ENCODE data around the gene HERC2. TPM values are rescaled to one million over a fixed set of nuclear protein-coding genes. Genes with fewer than 3 reads are reported as not detected.

The HERC2 gene
- 85.9 TPM for total RNA-seq

DNA sequence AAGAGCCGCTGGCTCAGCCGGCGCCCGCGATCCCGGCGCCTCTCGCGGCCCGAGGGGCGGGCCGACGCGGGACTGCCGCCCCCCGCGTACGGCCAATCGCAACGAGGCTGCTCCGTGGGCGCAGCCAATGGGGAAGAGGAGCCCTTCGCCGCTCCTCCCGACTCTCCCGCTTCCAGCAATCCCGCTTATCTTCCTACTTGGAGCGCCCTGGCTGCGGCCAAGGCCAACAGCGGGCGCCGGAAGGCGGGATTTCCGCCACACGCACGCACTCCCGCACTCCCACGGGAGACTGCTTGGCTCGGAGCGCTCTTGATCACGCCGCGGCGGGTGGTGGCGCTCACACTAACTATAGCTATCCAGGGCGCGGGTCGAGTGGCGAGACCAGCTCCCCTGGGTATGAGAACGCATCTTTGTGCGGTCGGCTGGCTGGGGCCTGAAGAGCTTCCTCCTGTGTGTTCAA is at the start of gene HERC2:
HERC2 (minus strand) TSS at position 51 of the 460 bp plus-strand sequence. CDS start 746 bp downstream, outside the sequence.

DNA sequence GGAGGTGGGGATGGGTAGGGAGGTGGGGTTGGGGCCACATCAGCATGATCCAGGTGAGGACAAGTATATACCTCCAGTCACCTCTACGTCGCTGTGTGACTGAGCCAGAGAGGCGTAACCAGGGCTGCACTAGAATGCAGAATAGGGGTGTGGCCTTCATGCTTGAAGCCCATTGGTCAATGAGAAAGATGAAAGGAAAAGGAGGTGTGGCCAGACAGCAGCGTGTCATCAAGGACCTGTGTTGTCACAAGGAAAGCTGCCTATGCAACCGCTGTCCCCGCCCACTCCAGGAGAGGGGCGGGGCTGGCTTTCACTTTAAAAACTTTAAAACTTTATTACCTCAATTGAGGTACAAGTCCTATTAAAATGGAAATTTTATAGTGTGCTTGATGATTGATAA is 36.0 kb upstream of the HERC2 start, which contains the start of gene GOLGA6L24:
GOLGA6L24 (minus strand) TSS at position 101 of the 400 bp plus-strand sequence; CDS start at position 40, 61 bp downstream.

GRCh38 chr15:28098766-28099554 is 223.0 kb downstream of the HERC2 start, which contains the start of gene OCA2:
OCA2 (minus strand) TSS chr15:28099315; CDS start chr15:28081874, 17,441 bp downstream.

Small RNA genes within 50 kb of the gene (small RNA-seq; reads per million reads assigned to genes)
- gene AC091304.5 (ENCODE audit: low replicate concordance), result not detected

Other genes with a start within 250 kb of the HERC2 start
- 10.6 TPM for gene OCA2, start 222.9 kb downstream of the HERC2 start, total RNA-seq
- not detected for gene GOLGA6L24, start 35.9 kb upstream of the HERC2 start, total RNA-seq
- gene GOLGA8F, start 56.5 kb upstream of the HERC2 start, total RNA-seq, result not detected
- gene GOLGA8G, start 210.8 kb upstream of the HERC2 start, total RNA-seq, result not detected
- gene GOLGA6L25, start 231.4 kb upstream of the HERC2 start, total RNA-seq, result not detected